HFFc6 (cell line): ENCODE results near the gene KRT38. TPM values are rescaled to one million over a fixed set of nuclear protein-coding genes. Genes with fewer than 3 reads are reported as not detected.
"Not testable (repeated sequence)": the region's sequence is repeated elsewhere in the genome, so short reads cannot be mapped to it uniquely, and the experiment has no call there.

Experiments used
- DNase-seq: peaks from one replicate; pipeline ENCODE4 v3.0.0-alpha.2; 2018
- H3K27ac Mint-ChIP-seq: 2 replicates; pipeline ENCODE4 v1.8.0; 2020; ENCODE audit warnings: mild to moderate bottlenecking, mixed read lengths
- H3K27me3 Mint-ChIP-seq: 2 replicates; pipeline ENCODE4 v1.8.0; 2021; ENCODE audit warnings: mild to moderate bottlenecking, moderate library complexity, mixed read lengths; ENCODE audit not compliant: insufficient read depth
- H3K36me3 Mint-ChIP-seq: 2 replicates; pipeline ENCODE4 v1.8.0; 2021; ENCODE audit warnings: low read depth, mixed read lengths
- H3K4me1 Mint-ChIP-seq: 2 replicates; pipeline ENCODE4 v1.8.0; 2020; ENCODE audit warnings: low read depth, mixed read lengths
- H3K4me3 Mint-ChIP-seq: 2 replicates; pipeline ENCODE4 v1.8.0; 2020; ENCODE audit warnings: mild to moderate bottlenecking, moderate library complexity, mixed read lengths
- H3K9me3 Mint-ChIP-seq: 2 replicates; pipeline ENCODE4 v1.8.0; 2020; ENCODE audit warnings: mild to moderate bottlenecking, mixed read lengths
- total RNA-seq, 6 experiments: library from RNA; stranded (reverse); fragmentation: NEBNext Ultra II Directional; extraction: Animal tissue kit (Norgen Biotek cat#: 25700); gene quantifications; 2 replicates in 1 of 6; 3 replicates in 5 of 6; pipeline ENCODE4 v1.2.3, GENCODE V29; 2021
- TF ChIP-seq, protein P1 (sequence below): fragments of 200-600 bp; sonication (generic); IDR thresholded peaks from 2 replicates; pipeline ENCODE4 v1.5.0; 2021; ENCODE audit warnings: antibody characterized with exemption, mild to moderate bottlenecking

Gene KRT38
- total RNA-seq, 6 experiments from 2014 or later, result 0.25 to 0.62 (median 0.43) TPM

DNA sequence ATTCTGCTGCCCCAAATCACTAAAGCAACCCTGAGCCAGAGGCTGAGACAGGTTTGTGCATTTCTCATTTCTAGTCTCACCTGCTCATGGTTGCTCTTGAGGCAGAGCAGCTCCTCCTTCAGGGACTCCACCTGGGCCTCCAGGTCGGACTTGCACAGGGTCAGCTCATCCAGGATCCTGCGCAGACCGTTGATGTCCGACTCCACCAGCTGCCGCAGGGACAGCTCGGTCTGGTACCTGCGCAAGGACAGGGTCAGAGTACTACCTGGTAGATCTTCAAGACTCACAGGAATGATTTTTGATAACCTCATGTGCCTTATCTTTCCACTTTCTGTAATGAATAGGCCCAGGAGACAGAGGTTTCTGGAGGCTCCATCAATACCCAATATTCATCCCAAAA is 44.4 kb downstream of the KRT38 start:
- Mint-ChIP-seq H3K36me3 (no peaks in the 10 kb centered on the region), H3K4me1 (peaks cover 52% of the 10 kb centered on the region), H3K9me3 (no peaks in the 10 kb centered on the region), H3K27me3 (peaks cover 3% of the 10 kb centered on the region), H3K4me3 (no peak overlapping the region), H3K27ac (no peak overlapping the region)
- TF ChIP-seq, protein P1, sequence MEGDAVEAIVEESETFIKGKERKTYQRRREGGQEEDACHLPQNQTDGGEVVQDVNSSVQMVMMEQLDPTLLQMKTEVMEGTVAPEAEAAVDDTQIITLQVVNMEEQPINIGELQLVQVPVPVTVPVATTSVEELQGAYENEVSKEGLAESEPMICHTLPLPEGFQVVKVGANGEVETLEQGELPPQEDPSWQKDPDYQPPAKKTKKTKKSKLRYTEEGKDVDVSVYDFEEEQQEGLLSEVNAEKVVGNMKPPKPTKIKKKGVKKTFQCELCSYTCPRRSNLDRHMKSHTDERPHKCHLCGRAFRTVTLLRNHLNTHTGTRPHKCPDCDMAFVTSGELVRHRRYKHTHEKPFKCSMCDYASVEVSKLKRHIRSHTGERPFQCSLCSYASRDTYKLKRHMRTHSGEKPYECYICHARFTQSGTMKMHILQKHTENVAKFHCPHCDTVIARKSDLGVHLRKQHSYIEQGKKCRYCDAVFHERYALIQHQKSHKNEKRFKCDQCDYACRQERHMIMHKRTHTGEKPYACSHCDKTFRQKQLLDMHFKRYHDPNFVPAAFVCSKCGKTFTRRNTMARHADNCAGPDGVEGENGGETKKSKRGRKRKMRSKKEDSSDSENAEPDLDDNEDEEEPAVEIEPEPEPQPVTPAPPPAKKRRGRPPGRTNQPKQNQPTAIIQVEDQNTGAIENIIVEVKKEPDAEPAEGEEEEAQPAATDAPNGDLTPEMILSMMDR, result no peak
- no peak for DNase-seq

DNA sequence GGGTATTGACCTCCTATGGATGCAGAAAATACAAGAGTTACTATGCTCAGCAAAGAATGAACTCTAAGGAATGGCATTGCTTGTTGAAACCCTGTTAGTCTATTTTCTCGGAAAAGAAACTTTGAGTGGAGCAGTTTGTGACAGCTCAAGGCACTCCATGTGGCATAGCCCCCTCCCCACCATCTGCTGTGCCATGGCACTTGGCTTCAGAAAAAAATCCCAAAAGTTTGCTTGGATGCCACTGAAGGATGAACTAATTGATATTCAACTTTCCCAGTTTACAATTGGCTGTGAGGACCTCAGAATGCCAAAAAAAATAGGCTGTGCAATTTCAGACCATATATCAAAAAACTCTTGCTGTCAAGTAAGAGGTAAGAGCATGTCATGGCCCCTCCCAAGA is 45.2 kb downstream of the KRT38 start:
- Mint-ChIP-seq H3K4me3 (no peak overlapping the region), H3K9me3 (no peaks in the 10 kb centered on the region), H3K4me1 (peaks cover 52% of the 10 kb centered on the region), H3K36me3 (no peaks in the 10 kb centered on the region), H3K27ac (no peak overlapping the region), H3K27me3 (peaks cover 3% of the 10 kb centered on the region)
- TF ChIP-seq, protein P1, result no peak
- DNase-seq, result no peak

DNA sequence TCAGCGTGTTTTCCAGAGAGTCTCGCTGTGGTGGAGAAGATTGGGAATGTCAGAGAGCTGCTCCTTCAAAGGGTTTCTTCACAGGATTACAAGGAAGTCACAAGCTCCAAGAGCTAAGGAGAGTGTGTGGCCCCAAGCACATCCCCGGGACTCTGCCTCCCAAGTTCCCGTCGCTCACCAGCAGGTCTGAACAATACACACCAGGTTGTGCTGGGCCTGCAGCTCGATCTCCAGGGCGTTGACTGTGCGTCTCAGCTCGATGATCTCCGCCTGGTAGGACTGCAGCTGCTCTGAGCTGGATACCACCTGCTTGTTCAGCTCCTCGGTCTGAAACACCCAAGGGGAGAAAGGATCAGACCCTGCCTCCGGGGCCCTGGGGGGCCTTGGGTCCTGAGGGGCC is 45.7 kb downstream of the KRT38 start:
- H3K36me3 Mint-ChIP-seq, DNase-seq, H3K4me3 Mint-ChIP-seq, H3K9me3 Mint-ChIP-seq, H3K27me3 Mint-ChIP-seq, H3K27ac Mint-ChIP-seq: not testable (repeated sequence)
- peaks cover 52% of the 10 kb centered on the region for H3K4me1 Mint-ChIP-seq

DNA sequence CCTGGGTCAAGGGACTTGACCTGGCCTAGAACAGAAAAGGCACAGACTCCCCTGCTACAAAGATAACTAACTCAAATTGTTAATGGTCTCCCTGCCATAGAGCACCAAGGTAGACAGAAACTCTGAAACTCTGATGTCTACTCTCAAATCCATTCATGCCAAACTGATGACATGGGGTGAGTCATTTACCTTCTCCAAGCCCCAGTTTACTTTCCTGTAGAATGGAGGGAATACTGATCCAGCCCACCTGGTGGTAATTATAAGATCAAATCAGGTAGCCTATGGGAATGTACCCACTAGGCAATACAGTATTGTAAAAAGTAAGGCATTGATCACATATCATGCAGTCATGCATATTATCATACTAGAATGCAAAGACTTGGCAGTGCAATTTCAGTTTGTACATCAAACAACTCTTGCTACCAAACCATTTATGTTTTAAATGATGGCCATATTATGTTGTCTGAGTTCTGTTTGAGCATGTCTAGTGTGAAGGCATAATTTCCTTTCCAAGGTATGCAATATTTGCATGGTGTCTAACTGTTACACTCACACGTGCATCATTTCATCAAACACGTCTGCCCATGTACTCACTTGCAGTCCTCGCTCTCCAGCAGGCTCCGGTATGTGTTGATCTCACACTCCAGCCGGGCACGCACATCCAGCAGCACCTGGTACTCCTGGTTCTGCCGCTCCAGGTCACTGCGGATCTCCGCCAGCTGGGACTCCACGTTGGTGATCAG is 46.4 kb downstream of the KRT38 start:
- peaks cover 50% of the 10 kb centered on the region for H3K4me1 Mint-ChIP-seq
- H3K27ac Mint-ChIP-seq, result no peak overlapping the region
- TF ChIP-seq, protein P1, result no peak
- H3K36me3 Mint-ChIP-seq, result no peaks in the 10 kb centered on the region
- no peak for DNase-seq
- no peaks in the 10 kb centered on the region; the same call in none of the 2 replicates for H3K27me3 Mint-ChIP-seq
- H3K4me3 Mint-ChIP-seq, result no peak overlapping the region
- H3K9me3 Mint-ChIP-seq, result no peaks in the 10 kb centered on the region

DNA sequence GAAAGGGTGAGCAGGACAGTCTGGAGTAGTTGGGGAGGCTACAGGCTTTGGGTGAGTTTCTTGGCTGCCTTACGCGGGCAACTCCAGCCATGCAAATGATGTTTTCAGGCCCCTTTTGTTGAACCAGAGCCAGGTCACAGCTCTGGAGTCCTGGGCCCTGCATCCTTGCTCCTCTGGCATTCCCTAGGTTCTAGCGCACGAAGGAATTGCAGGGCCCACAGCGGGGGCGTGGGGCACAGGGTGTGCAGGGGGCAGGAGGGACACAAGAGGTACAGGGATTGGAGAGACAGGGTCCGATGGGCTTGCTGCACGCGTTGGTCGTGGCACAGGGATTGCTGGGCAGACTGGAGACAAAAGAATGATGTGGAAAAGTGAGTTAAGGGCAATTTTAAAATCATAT is 47.0 kb downstream of the KRT38 start:
- no peak overlapping the region for H3K4me3 Mint-ChIP-seq
- no peaks in the 10 kb centered on the region for H3K36me3 Mint-ChIP-seq
- no peaks in the 10 kb centered on the region for H3K9me3 Mint-ChIP-seq
- DNase-seq, result no peak
- H3K4me1 Mint-ChIP-seq, result peaks cover 52% of the 10 kb centered on the region
- no peaks in the 10 kb centered on the region; the same call in none of the 2 replicates for H3K27me3 Mint-ChIP-seq
- TF ChIP-seq, protein P1, result no peak
- no peak overlapping the region for H3K27ac Mint-ChIP-seq

DNA sequence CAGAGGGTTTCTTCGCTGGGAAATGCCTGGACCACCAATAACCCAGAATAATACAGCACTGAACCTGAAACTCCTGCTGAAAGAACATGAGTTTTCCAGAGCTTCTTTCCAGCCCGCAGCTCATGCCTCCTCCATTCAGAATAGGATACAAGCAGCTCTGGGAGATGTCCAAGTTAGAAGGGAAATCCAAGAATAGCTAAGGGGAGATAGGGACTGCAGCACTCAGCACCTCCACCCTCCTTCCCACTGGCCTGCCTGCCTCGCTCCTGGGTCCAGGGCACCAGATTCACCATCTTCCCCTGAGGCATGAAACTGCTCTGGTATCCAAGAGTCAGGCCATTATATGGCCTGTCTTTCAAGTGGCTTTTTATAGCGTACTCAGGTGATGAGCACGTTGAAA is 47.5 kb downstream of the KRT38 start:
- Mint-ChIP-seq H3K4me1 (peaks cover 52% of the 10 kb centered on the region), H3K27me3 (no peaks in the 10 kb centered on the region; the same call in none of the 2 replicates), H3K36me3 (no peaks in the 10 kb centered on the region), H3K9me3 (no peaks in the 10 kb centered on the region), H3K4me3 (no peak overlapping the region), H3K27ac (no peak overlapping the region)
- no peak for DNase-seq
- TF ChIP-seq, protein P1, result no peak
